Stomach (tissue), 4 donors: ENCODE results near the gene FMC1.

Source experiments
- CTCF ChIP-seq, 7 experiments: fragments of 450-650 bp in 4 of 7; fragments of 200-600 bp in 3 of 7; sonication (generic) in 3 of 7; IDR thresholded peaks; one replicate each; pipeline ENCODE4 v1.5.1; 2016 to 2019; ENCODE audit warnings: antibody characterized with exemption in 7 of 7, control low read depth in 2 of 7, mild to moderate bottlenecking in 1 of 7
- EP300 ChIP-seq: sonication (generic); formaldehyde crosslinking; IDR thresholded peaks from one replicate; pipeline ENCODE4 v1.6.1; 2017; ENCODE audit warnings: antibody characterized with exemption
- POLR2A ChIP-seq, 4 donors: fragments of 450-650 bp; IDR thresholded peaks; one replicate each; pipeline ENCODE4 v1.6.1; 2016; ENCODE audit warnings: antibody characterized with exemption in 4 of 4, control low read depth in 2 of 4, mild to moderate bottlenecking in 1 of 4, moderate library complexity in 1 of 4
- POLR2AphosphoS5 ChIP-seq, 3 donors: sonication (generic); formaldehyde crosslinking; IDR thresholded peaks; one replicate each; pipeline ENCODE4 v1.6.1; 2016; ENCODE audit warnings: antibody characterized with exemption in 3 of 3

GRCh38 chr7:139341058-139341775 lies at the start of gene FMC1:
- no peak for TF ChIP-seq EP300
- peak in 5 of 7 experiments; percentile 15 to 59 (median 32) for TF ChIP-seq CTCF (IDR thresholded peaks at IDR 0.05)
- TF ChIP-seq POLR2A (IDR thresholded peaks at IDR 0.05) = peak in 2 of 4 donors; percentile 23 to 54
- peak in 2 of 3 donors; percentile 78 to 87 for TF ChIP-seq POLR2AphosphoS5 (IDR thresholded peaks at IDR 0.05)
